Measurements from ENCODE around the gene NCS1. TPM values are rescaled to one million over a fixed set of nuclear protein-coding genes. Genes with fewer than 3 reads are reported as not detected.

Gene NCS1
- total and polyA plus RNA-seq, 12 donors: 4.0 to 87.6 (median 34.3) TPM

- no peak for DNase-seq
- Histone ChIP-seq H3K9me3 (replicated peaks in 1 of 3) (no peaks in the 10 kb centered on the region), H3K27ac (no peak overlapping the region), H3K4me3 (no peak overlapping the region), H3K4me1 (replicated peaks in 1 of 2) (no peaks in the 10 kb centered on the region), H3K36me3 (replicated peaks in 1 of 2) (no peaks in the 10 kb centered on the region), H3K27me3 (no peaks in the 10 kb centered on the region)
- WGBS, 4 donors: 89 to 98% (median 92%) methylated on average over 3 of the region's 3 CpGs
- intact Hi-C loops (cut with DNase I): no loop called here
- TF ChIP-seq CTCF (IDR thresholded peaks at IDR 0.05) (no peak), POLR2A (IDR thresholded peaks at IDR 0.05) (no peak)
Measured at GRCh38 chr9:130160862-130161470, 11.2 kb upstream of the NCS1 start.

GRCh38 chr9:130165579-130165978 lies 6.6 kb upstream of the NCS1 start:
- 75 to 96% (median 91%) methylated on average over 1 of the region's 1 CpG for WGBS, 4 donors
- Histone ChIP-seq H3K4me3 (no peak overlapping the region), H3K36me3 (replicated peaks in 1 of 2) (no peaks in the 10 kb centered on the region), H3K27ac (no peak overlapping the region), H3K4me1 (replicated peaks in 1 of 2) (no peaks in the 10 kb centered on the region), H3K9me3 (replicated peaks in 1 of 3) (no peaks in the 10 kb centered on the region), H3K27me3 (no peaks in the 10 kb centered on the region)
- intact Hi-C loops (cut with DNase I): no loop called here
- DNase-seq: no peak
- TF ChIP-seq CTCF (IDR thresholded peaks at IDR 0.05): no peak
- TF ChIP-seq POLR2A (IDR thresholded peaks at IDR 0.05): no peak

DNA sequence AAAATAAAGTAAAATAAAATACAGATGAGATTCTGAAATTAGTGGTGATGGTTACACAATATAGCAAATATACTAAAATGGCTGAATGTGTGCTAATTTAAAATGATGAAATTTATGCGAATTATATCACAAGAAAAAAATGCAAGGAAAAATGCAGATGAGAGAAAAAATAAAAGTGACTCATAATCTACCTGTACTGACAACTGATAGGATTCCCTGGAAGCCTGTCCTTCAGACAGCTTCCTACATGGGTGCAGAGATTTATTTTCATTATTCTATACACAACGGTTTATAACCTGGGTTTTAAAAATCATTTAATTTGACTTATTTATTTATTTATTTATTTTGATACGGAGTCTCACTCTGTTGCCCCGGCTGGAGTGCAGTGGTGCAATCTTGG lies 5.8 kb upstream of the NCS1 start:
- intact Hi-C loops (cut with DNase I): no loop called here
- H3K27ac ChIP-seq: no peak overlapping the region
- TF ChIP-seq POLR2A (IDR thresholded peaks at IDR 0.05) (no peak), CTCF (IDR thresholded peaks at IDR 0.05) (no peak)

DNA sequence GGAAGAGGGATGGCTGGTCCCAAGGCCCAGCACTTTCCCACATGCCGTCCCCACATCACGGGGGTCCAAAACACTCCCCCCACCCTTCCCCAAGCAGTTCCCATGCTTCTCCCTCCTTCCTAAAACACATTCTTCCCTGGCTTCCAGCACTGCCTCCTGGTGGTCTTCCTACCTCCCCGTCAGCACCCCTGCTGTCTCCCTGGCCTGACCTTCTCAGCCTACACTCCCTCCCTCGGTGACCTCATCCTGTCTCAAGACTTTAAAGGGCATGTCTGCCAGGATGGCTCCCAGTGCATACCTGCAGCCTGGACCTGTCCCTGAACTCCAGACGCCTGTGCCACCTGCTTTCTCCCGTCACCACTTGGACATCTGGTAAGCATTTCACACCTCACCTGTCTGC lies 4.3 kb upstream of the NCS1 start:
- 69 to 86% (median 84%) methylated on average over 6 of the region's 6 CpGs for WGBS, 4 donors

More for the DNA sequence above, 5.8 kb upstream of the NCS1 start:
- Histone ChIP-seq H3K4me3 (no peak overlapping the region), H3K4me1 (replicated peaks in 1 of 2) (no peaks in the 10 kb centered on the region), H3K9me3 (replicated peaks in 1 of 3) (no peaks in the 10 kb centered on the region), H3K27me3 (no peaks in the 10 kb centered on the region), H3K36me3 (replicated peaks in 1 of 2) (no peaks in the 10 kb centered on the region)
- DNase-seq: no peak
- 68 to 87% (median 83%) methylated on average over 4 of the region's 4 CpGs for WGBS, 4 donors

More for the DNA sequence above, 4.3 kb upstream of the NCS1 start:
- intact Hi-C loops (cut with DNase I): no loop called here
- no peaks in the 10 kb centered on the region for H3K36me3 ChIP-seq (replicated peaks in 1 of 2)
- no peak overlapping the region for H3K27ac ChIP-seq
- H3K9me3 ChIP-seq (replicated peaks in 1 of 3): no peaks in the 10 kb centered on the region
- peaks cover 0 to 4% of the 10 kb centered on the region in 2 donors for H3K4me1 ChIP-seq (replicated peaks in 1 of 2)
- DNase-seq: no peak
- no peak overlapping the region for H3K4me3 ChIP-seq
- no peaks in the 10 kb centered on the region for H3K27me3 ChIP-seq
- TF ChIP-seq POLR2A (IDR thresholded peaks at IDR 0.05): no peak
- no peak for TF ChIP-seq CTCF (IDR thresholded peaks at IDR 0.05)
